B cell (primary cell): ENCODE data around the gene SP7. TPM values are rescaled to one million over a fixed set of nuclear protein-coding genes. Genes with fewer than 3 reads are reported as not detected.

ENCODE experiments used
- ATAC-seq: fragments of 200-7000 bp; cut with Tn5 transposase; one replicate; pipeline ENCODE4 v1.10.0; 2021; ENCODE audit warnings: low read depth, mild to moderate bottlenecking, moderate number of reproducible peaks, moderate library complexity
- CTCF ChIA-PET: fragments of 350-600 bp; sonication (Branson Sonifier 250); formaldehyde crosslinking; loops from one replicate; lab custom pipeline; 2021; ENCODE audit warnings: antibody characterized with exemption, inconsistent platforms; lab: Charles Lee
- POLR2A ChIA-PET: fragments of 350-600 bp; sonication (Branson Sonifier 250); formaldehyde crosslinking; loops from one replicate; lab custom pipeline; 2021; ENCODE audit warnings: antibody characterized with exemption; lab: Charles Lee
- DNase-seq: peaks from one replicate; pipeline ENCODE4 v3.0.0; 2013
- H2AFZ ChIP-seq: 2 replicates; pipeline ENCODE4 v1.6.1; 2012; ENCODE audit warnings: mild to moderate bottlenecking, low read depth, low read length; ENCODE audit not compliant: insufficient read depth, poor library complexity, severe bottlenecking
- H3K27ac ChIP-seq, 2 donors: 1 replicate in 1 of 2; 2 replicates in 1 of 2; pipeline ENCODE4 v1.5.1; 2012 to 2013; ENCODE audit warnings: low read length in 2 of 2, mild to moderate bottlenecking in 2 of 2, moderate library complexity in 1 of 2
- H3K27me3 ChIP-seq, 4 experiments: fragments of 200-600 bp in 1 of 4; sonication (generic) in 1 of 4; replicated peaks in 1 of 4; 1 replicate in 2 of 4; 2 replicates in 2 of 4; pipeline versions ENCODE4 v1.6.1 to v1.7.0; 2013 to 2016; ENCODE audit warnings: low read length in 3 of 4, mild to moderate bottlenecking in 2 of 4, mixed read lengths in 1 of 4, moderate library complexity in 1 of 4; ENCODE audit not compliant: insufficient read depth in 4 of 4, control insufficient read depth in 3 of 4; ENCODE audit errors: control extremely low read depth in 1 of 4
- H3K36me3 ChIP-seq, 2 experiments: replicated peaks in 1 of 2; 1 replicate in 1 of 2; 2 replicates in 1 of 2; pipeline versions ENCODE4 v1.6.1 to v1.7.1; 2013; ENCODE audit warnings: low read length in 1 of 2; ENCODE audit not compliant: insufficient read depth in 2 of 2, control insufficient read depth in 1 of 2; ENCODE audit errors: control extremely low read depth in 1 of 2, extremely low read depth in 1 of 2
- H3K4me1 ChIP-seq, 2 donors: fragments of 200-600 bp in 1 of 2; sonication (generic) in 1 of 2; 1 replicate in 1 of 2; 2 replicates in 1 of 2; pipeline versions ENCODE4 v1.5.1 to v1.6.1; 2013 to 2017; ENCODE audit warnings: low read length in 2 of 2; ENCODE audit not compliant: control insufficient read depth in 2 of 2, insufficient read depth in 2 of 2
- H3K4me2 ChIP-seq: replicated peaks from 2 replicates; pipeline ENCODE3; 2012; ENCODE audit warnings: mild to moderate bottlenecking, low read depth, low read length; ENCODE audit not compliant: poor library complexity, severe bottlenecking
- H3K4me3 ChIP-seq, 5 experiments: fragments of 200-600 bp in 1 of 5; sonication (generic) in 1 of 5; 1 replicate in 3 of 5; 2 replicates in 2 of 5; pipeline versions ENCODE4 v1.5.1 to v1.7.0; 2011 to 2016; ENCODE audit warnings: low read length in 4 of 5, mild to moderate bottlenecking in 4 of 5, low read depth in 2 of 5, control low read depth in 1 of 5, moderate library complexity in 1 of 5; ENCODE audit not compliant: insufficient read depth in 1 of 5; ENCODE audit errors: control extremely low read depth in 1 of 5, extremely low read depth in 1 of 5
- H3K79me2 ChIP-seq: fragments of 200-600 bp; sonication (generic); one replicate; pipeline ENCODE4 v1.6.0; 2016; ENCODE audit warnings: low read length; ENCODE audit not compliant: control insufficient read depth, insufficient read depth
- H3K9ac ChIP-seq: fragments of 200-600 bp; sonication (generic); 2 replicates; pipeline ENCODE4 v1.6.1; 2017; ENCODE audit warnings: mild to moderate bottlenecking, low read length, moderate library complexity
- H3K9me3 ChIP-seq, 3 donors: one replicate each; pipeline versions ENCODE4 v1.6.1 to v1.7.1; 2013; ENCODE audit warnings: low read length in 2 of 3; ENCODE audit not compliant: control insufficient read depth in 2 of 3, insufficient read depth in 1 of 3; ENCODE audit errors: control extremely low read depth in 1 of 3
- H4K20me1 ChIP-seq: 2 replicates; pipeline ENCODE4 v1.6.0; 2012; ENCODE audit warnings: mild to moderate bottlenecking, low read length; ENCODE audit not compliant: insufficient read depth, control insufficient read depth, poor library complexity, severe bottlenecking
- H3K27ac Mint-ChIP-seq: one replicate; pipeline ENCODE4 v1.8.0; 2021; ENCODE audit warnings: mixed read lengths
- H3K27me3 Mint-ChIP-seq: one replicate; pipeline ENCODE4 v1.8.0; 2021; ENCODE audit warnings: mixed read lengths
- H3K4me1 Mint-ChIP-seq: one replicate; pipeline ENCODE4 v1.8.0; 2021; ENCODE audit warnings: mixed read lengths
- H3K4me3 Mint-ChIP-seq: one replicate; pipeline ENCODE4 v1.8.0; 2021; ENCODE audit warnings: mixed read lengths
- H3K9me3 Mint-ChIP-seq: one replicate; pipeline ENCODE4 v1.8.0; 2022; ENCODE audit warnings: mixed read lengths; ENCODE audit not compliant: insufficient read depth
- CTCF ChIP-seq: fragments of 200-600 bp; IDR thresholded peaks from one replicate; pipeline ENCODE4 v1.8.0; 2022; ENCODE audit warnings: antibody characterized with exemption, mild to moderate bottlenecking
- EZH2 ChIP-seq: IDR thresholded peaks from 2 replicates; pipeline ENCODE4 v1.6.1; 2012; ENCODE audit warnings: borderline replicate concordance, low read depth, mild to moderate bottlenecking, moderate library complexity, low read length; ENCODE audit not compliant: insufficient read depth, poor library complexity, severe bottlenecking
- whole genome bisulfite sequencing: methylation state at CpG from one replicate; pipeline ENCODE4 v1.1.5; 2013; ENCODE audit warnings: missing lambda C conversion rate; ENCODE audit not compliant: insufficient coverage; 5-methylcytosine and 5-hydroxymethylcytosine counted together
- intact Hi-C: fragments of 100-400 bp; cut with micrococcal nuclease; formaldehyde crosslinking; loops from one replicate; pipeline ENCODE4 v1.10.0; 2022
- polyA plus RNA-seq: library from polyadenylated mRNA; depleted of rRNA; stranded (reverse); fragments of >200 nt; gene quantifications from 2 replicates; pipeline ENCODE4 v1.2.3, GENCODE V29; 2012
- total RNA-seq, 2 donors: library from RNA; stranded (reverse); fragments of 120-200 nt in 1 of 2; gene quantifications; 1 replicate in 1 of 2; 2 replicates in 1 of 2; pipeline versions ENCODE4 v1.2.3 to v1.2.4, GENCODE V29; 2013 to 2022

SP7 gene
- total and polyA plus RNA-seq, 2 donors (not counting 1 experiment from before 2014, with no cell fraction given): 0.34 TPM; not detected in 1

DNA sequence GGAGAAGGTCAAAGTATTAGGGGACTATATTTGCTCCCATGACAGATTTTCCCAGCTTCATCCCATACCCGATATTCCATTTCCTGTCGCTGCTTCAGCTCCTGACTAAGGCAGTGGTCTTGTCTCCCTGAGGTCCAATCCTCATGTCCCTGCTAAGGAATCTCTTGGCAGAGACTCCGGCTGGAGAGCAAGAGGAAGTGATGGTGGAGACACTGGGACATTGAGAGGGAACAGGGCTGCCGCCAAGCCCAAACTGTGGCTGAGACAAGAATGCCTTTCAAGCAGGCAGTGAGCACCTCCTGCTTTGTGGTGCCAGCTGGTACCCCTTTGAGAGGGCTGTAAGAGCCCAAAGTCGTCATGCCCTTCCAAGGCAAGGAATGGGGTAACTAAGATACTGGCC is 5.5 kb downstream of the SP7 start:
- no peaks in the 10 kb centered on the region for H3K9me3 Mint-ChIP-seq
- POLR2A ChIA-PET: no interaction called here
- Histone ChIP-seq H3K4me3 (no peak overlapping the region), H3K36me3 (no peaks in the 10 kb centered on the region), H3K27ac (no peak overlapping the region), H3K79me2 (no peaks in the 10 kb centered on the region), H3K9me3 (no peaks in the 10 kb centered on the region), H4K20me1 (no peaks in the 10 kb centered on the region), H3K9ac (no peak overlapping the region), H3K4me2 (no peak overlapping the region), H2AFZ (no peak overlapping the region), H3K4me1 (peaks cover 7 to 8% of the 10 kb centered on the region in 2 donors), H3K27me3 (peaks cover 0 to 39% (median 14%) of the 10 kb centered on the region in 4 experiments)
- no peak overlapping the region for H3K27ac Mint-ChIP-seq
- CTCF ChIA-PET: interaction anchor here (1.5 to 15.1 kb wide), 4 partner anchors 9 to 91 kb away, joined by 5 to 353 read pairs (median 9); partner anchors contain the start of gene AAAS
- intact Hi-C loops: no loop called here
- peaks cover 54% of the 10 kb centered on the region for H3K27me3 Mint-ChIP-seq
- WGBS: 100% methylated on average over 3 of the region's 5 CpGs
- ATAC-seq (no peak), DNase-seq (no peak)
- peaks cover 6% of the 10 kb centered on the region for H3K4me1 Mint-ChIP-seq
- no peak overlapping the region for H3K4me3 Mint-ChIP-seq
- TF ChIP-seq CTCF: no peak
- no peak for TF ChIP-seq EZH2

DNA sequence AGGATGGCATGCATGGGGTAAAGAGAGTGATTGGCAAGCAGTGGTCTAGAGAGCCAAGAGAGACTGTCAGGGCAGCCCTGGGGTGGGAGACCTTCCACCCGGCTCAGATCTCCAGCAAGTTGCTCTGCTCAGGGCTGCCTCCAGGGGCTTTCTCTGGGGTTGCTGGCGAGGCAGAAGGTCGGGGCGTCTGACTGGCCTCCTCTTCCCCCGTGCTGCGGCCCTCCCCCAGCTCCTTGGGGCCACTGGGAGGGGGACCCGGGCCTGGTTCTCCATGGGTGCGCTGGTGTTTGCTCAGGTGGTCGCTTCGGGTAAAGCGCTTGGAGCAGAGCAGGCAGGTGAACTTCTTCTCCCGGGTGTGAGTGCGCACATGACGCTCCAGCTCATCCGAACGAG is 8.1 kb downstream of the SP7 start:
- no peak for TF ChIP-seq EZH2
- TF ChIP-seq CTCF: no peak
- POLR2A ChIA-PET: interaction anchor here (0.6 to 1.1 kb wide), 2 partner anchors 53 to 94 kb away, joined by 3 to 6 read pairs; no protein-coding TSS in a partner anchor
- intact Hi-C loops: loop anchor here (10.0 kb wide), 2 partner anchors 253 to 297 kb away; partner anchors contain the start of genes ATF7 and SPRYD3

More for the DNA sequence above, 8.1 kb downstream of the SP7 start:
- Histone ChIP-seq H3K4me2 (no peak overlapping the region), H3K4me3 (no peak overlapping the region), H4K20me1 (no peaks in the 10 kb centered on the region), H3K36me3 (no peaks in the 10 kb centered on the region), H3K9ac (no peak overlapping the region), H2AFZ (no peak overlapping the region), H3K4me1 (peaks cover 13 to 20% of the 10 kb centered on the region in 2 donors), H3K79me2 (no peaks in the 10 kb centered on the region), H3K9me3 (no peaks in the 10 kb centered on the region), H3K27me3 (peaks cover 0 to 32% (median 9%) of the 10 kb centered on the region in 4 experiments), H3K27ac (no peak overlapping the region)
- no peak for ATAC-seq
- no peak for DNase-seq
- CTCF ChIA-PET: interaction anchor here (0.7 to 15.1 kb wide), 7 partner anchors 20 to 181 kb away, joined by 3 to 353 read pairs (median 5); partner anchors contain the start of gene TARBP2
- 62% methylated on average over 16 of the region's 16 CpGs for WGBS
- H3K27me3 Mint-ChIP-seq: peaks cover 32% of the 10 kb centered on the region
- H3K9me3 Mint-ChIP-seq: no peaks in the 10 kb centered on the region
- H3K4me3 Mint-ChIP-seq: no peak overlapping the region
- peaks cover 18% of the 10 kb centered on the region for H3K4me1 Mint-ChIP-seq
- H3K27ac Mint-ChIP-seq: no peak overlapping the region
